Measurements from ENCODE around the gene PEX5. TPM values are rescaled to one million over a fixed set of nuclear protein-coding genes. Genes with fewer than 3 reads are reported as not detected.

PEX5 gene
- total RNA-seq, 1 donor from 2014 or later = 50.2 TPM

GRCh38 chr12:7193674-7194073, 4.2 kb downstream of the PEX5 start:
- H3K4me1 Mint-ChIP-seq (ENCODE audit: unreplicated experiment) = peaks cover 2% of the 10 kb centered on the region
- H3K27ac Mint-ChIP-seq = no peak overlapping the region
- H3K4me3 Mint-ChIP-seq = no peak overlapping the region
- H3K36me3 Mint-ChIP-seq = peaks cover 47% of the 10 kb centered on the region
- H3K27me3 Mint-ChIP-seq = no peaks in the 10 kb centered on the region
- TF ChIP-seq CTCF (conservative IDR thresholded peaks at IDR 0.05) = no peak
- H3K9me3 Mint-ChIP-seq = no peaks in the 10 kb centered on the region
- DNase-seq (ENCODE audit: extremely low spot score, unreplicated experiment) = no peak

- H3K9me3 Mint-ChIP-seq = no peaks in the 10 kb centered on the region
- no peak overlapping the region for H3K4me3 Mint-ChIP-seq
- peaks cover 58% of the 10 kb centered on the region for H3K36me3 Mint-ChIP-seq
- no peaks in the 10 kb centered on the region for H3K27me3 Mint-ChIP-seq
- no peaks in the 10 kb centered on the region for H3K4me1 Mint-ChIP-seq (ENCODE audit: unreplicated experiment)
- no peak for TF ChIP-seq CTCF (conservative IDR thresholded peaks at IDR 0.05)
- DNase-seq (ENCODE audit: extremely low spot score, unreplicated experiment) = no peak
- H3K27ac Mint-ChIP-seq = no peak overlapping the region
These were observed 8.4 kb downstream of the PEX5 start for GRCh38 chr12:7197841-7198240.

GRCh38 chr12:7203109-7203508, 13.6 kb downstream of the PEX5 start:
- H3K4me1 Mint-ChIP-seq (ENCODE audit: unreplicated experiment) = no peaks in the 10 kb centered on the region
- H3K9me3 Mint-ChIP-seq = no peaks in the 10 kb centered on the region
- H3K4me3 Mint-ChIP-seq = no peak overlapping the region
- no peak for DNase-seq (ENCODE audit: extremely low spot score, unreplicated experiment)
- no peak overlapping the region for H3K27ac Mint-ChIP-seq
- H3K36me3 Mint-ChIP-seq = peaks cover 67% of the 10 kb centered on the region
- H3K27me3 Mint-ChIP-seq = no peaks in the 10 kb centered on the region
- TF ChIP-seq CTCF (conservative IDR thresholded peaks at IDR 0.05) = no peak

GRCh38 chr12:7205091-7205490, 15.6 kb downstream of the PEX5 start:
- DNase-seq (ENCODE audit: extremely low spot score, unreplicated experiment) = no peak
- Mint-ChIP-seq H3K4me3 (no peak overlapping the region), H3K36me3 (peaks cover 79% of the 10 kb centered on the region), H3K9me3 (no peaks in the 10 kb centered on the region), H3K4me1 (ENCODE audit: unreplicated experiment) (no peaks in the 10 kb centered on the region), H3K27me3 (no peaks in the 10 kb centered on the region), H3K27ac (no peak overlapping the region)
- no peak for TF ChIP-seq CTCF (conservative IDR thresholded peaks at IDR 0.05)

GRCh38 chr12:7206691-7207090, 17.2 kb downstream of the PEX5 start:
- H3K4me3 Mint-ChIP-seq = no peak overlapping the region
- no peaks in the 10 kb centered on the region for H3K4me1 Mint-ChIP-seq (ENCODE audit: unreplicated experiment)
- H3K9me3 Mint-ChIP-seq = peaks cover 4% of the 10 kb centered on the region
- no peak for TF ChIP-seq CTCF (conservative IDR thresholded peaks at IDR 0.05)
- H3K36me3 Mint-ChIP-seq = peaks cover 83% of the 10 kb centered on the region
- no peak overlapping the region for H3K27ac Mint-ChIP-seq
- no peaks in the 10 kb centered on the region for H3K27me3 Mint-ChIP-seq
- DNase-seq (ENCODE audit: extremely low spot score, unreplicated experiment) = no peak
